ENCODE measurements around the gene ABHD3. TPM values are rescaled to one million over a fixed set of nuclear protein-coding genes. Genes with fewer than 3 reads are reported as not detected.

The ABHD3 gene
- total and polyA plus RNA-seq, 2 donors (not counting 3 experiments of a cell fraction or from before 2014, with no cell fraction given), result 6.3 to 14.9 TPM

DNA sequence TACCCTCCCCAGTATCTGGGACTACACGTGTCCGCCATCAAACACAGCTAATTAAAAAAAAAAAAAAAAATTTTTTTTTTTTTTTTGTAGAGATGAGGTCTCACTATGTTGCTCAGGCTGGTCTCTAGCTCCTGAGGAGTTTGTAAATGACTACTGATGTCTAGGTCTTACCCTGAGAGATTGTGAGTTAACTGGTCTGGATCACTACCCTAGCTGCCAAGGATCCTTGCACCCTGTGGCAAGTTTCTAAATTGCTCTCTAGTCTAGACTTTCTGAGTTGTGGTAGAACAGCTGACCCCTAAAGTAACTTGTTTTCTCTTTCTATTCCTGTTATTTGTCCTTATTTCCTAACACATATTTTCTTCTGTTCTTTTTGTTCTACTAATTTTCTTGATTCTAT is 44.5 kb downstream of the ABHD3 start:
- H3K4me3 ChIP-seq (replicated peaks in 1 of 3; ENCODE audit: insufficient read depth in 1 of 3, low read depth in 1 of 3, low read length in 3 of 3), result no peak overlapping the region
- H4K20me1 ChIP-seq (replicated peaks; ENCODE audit: control insufficient read depth, extremely low read depth, insufficient read depth, low read length), result no peaks in the 10 kb centered on the region
- H3K27me3 ChIP-seq (ENCODE audit: control insufficient read depth in 2 of 2, insufficient read depth in 2 of 2, low read length in 2 of 2), result no peaks in the 10 kb centered on the region
- H3K9me1 ChIP-seq (replicated peaks; ENCODE audit: control insufficient read depth, extremely low read depth, insufficient read depth, low read length), result no peaks in the 10 kb centered on the region
- H3K9ac ChIP-seq (replicated peaks; ENCODE audit: extremely low read depth, insufficient read depth, low read length), result no peak overlapping the region
- TF ChIP-seq JUN (IDR thresholded peaks at IDR 0.05; ENCODE audit: borderline replicate concordance, insufficient read depth, insufficient read length, low read depth), result no peak
- TF ChIP-seq EZH2 (IDR thresholded peaks at IDR 0.05; ENCODE audit: borderline replicate concordance, low read depth, low read length, severe bottlenecking), result no peak
- TF ChIP-seq FOS (IDR thresholded peaks at IDR 0.05; ENCODE audit: borderline replicate concordance, insufficient read depth, low read length), result no peak
- TF ChIP-seq MYC (IDR thresholded peaks at IDR 0.05; ENCODE audit: low read depth, low read length), result no peak
- TF ChIP-seq POLR2A (IDR thresholded peaks at IDR 0.05; ENCODE audit: low read depth, low read length), result no peak
- TF ChIP-seq GATA2 (IDR thresholded peaks at IDR 0.05; ENCODE audit: insufficient read depth, insufficient read length, low read depth, low read length), result no peak
- TF ChIP-seq, protein P1, sequence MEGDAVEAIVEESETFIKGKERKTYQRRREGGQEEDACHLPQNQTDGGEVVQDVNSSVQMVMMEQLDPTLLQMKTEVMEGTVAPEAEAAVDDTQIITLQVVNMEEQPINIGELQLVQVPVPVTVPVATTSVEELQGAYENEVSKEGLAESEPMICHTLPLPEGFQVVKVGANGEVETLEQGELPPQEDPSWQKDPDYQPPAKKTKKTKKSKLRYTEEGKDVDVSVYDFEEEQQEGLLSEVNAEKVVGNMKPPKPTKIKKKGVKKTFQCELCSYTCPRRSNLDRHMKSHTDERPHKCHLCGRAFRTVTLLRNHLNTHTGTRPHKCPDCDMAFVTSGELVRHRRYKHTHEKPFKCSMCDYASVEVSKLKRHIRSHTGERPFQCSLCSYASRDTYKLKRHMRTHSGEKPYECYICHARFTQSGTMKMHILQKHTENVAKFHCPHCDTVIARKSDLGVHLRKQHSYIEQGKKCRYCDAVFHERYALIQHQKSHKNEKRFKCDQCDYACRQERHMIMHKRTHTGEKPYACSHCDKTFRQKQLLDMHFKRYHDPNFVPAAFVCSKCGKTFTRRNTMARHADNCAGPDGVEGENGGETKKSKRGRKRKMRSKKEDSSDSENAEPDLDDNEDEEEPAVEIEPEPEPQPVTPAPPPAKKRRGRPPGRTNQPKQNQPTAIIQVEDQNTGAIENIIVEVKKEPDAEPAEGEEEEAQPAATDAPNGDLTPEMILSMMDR (IDR thresholded peaks at IDR 0.05; ENCODE audit: extremely low read depth in 1 of 2, insufficient read depth in 1 of 2, low read depth in 1 of 2, low read length in 2 of 2), result no peak
- TF ChIP-seq, protein P2, sequence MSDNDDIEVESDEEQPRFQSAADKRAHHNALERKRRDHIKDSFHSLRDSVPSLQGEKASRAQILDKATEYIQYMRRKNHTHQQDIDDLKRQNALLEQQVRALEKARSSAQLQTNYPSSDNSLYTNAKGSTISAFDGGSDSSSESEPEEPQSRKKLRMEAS (IDR thresholded peaks at IDR 0.05; ENCODE audit: insufficient read depth, insufficient read length), result no peak
- no peak for TF ChIP-seq POLR2AphosphoS5 (IDR thresholded peaks at IDR 0.05; ENCODE audit: insufficient read depth, low read depth, low read length)
- H3K27ac ChIP-seq (ENCODE audit: insufficient read depth, low read depth, low read length), result no peak overlapping the region
- no TSS peak for BruUV-seq (replicated peaks)
- no peak overlapping the region for H3K4me2 ChIP-seq (ENCODE audit: insufficient read depth, low read length)
- ChIA-PET POLR2A (no interaction called here), CTCF (interaction anchor here (1.2 kb wide), 1 partner anchor 10 kb away, joined by 3 read pairs; no protein-coding TSS in a partner anchor)
- no peak for DNase-seq (ENCODE audit: low read depth, low spot score)
- H2AFZ ChIP-seq (ENCODE audit: low read depth, low read length), result no peak overlapping the region
- no peak for FAIRE-seq
- no peaks in the 10 kb centered on the region for H3K9me3 ChIP-seq (replicated peaks; ENCODE audit: control insufficient read depth, insufficient read depth, low read length)
- no peaks in the 10 kb centered on the region for H3K79me2 ChIP-seq (ENCODE audit: control insufficient read depth, insufficient read depth, low read length)
- intact Hi-C loops (cut with micrococcal nuclease) (no loop called here), dilution Hi-C loops (cut with MboI; ENCODE audit: extremely low pct_ligation_motif_present, low sequenced_read_pairs) (no loop called here)
- no peaks in the 10 kb centered on the region for H3K36me3 ChIP-seq (ENCODE audit: control insufficient read depth in 2 of 2, extremely low read depth in 1 of 2, insufficient read depth in 2 of 2, low read length in 2 of 2)
- peaks cover 12% of the 10 kb centered on the region for H3K4me1 ChIP-seq (ENCODE audit: control insufficient read depth, extremely low read depth, insufficient read depth, low read length)

Measured in endothelial cell of umbilical vein (primary cell).